EH (cell line): ENCODE data around the gene OGFOD3.
A peak's percentile ranks its signal among the peaks of the same experiment; 100 is the strongest.

Experiments used
- DNase-seq: peaks from one replicate; pipeline ENCODE4 v3.0.0-alpha.2; 2015; ENCODE audit warnings: low read depth

The OGFOD3 gene

DNA sequence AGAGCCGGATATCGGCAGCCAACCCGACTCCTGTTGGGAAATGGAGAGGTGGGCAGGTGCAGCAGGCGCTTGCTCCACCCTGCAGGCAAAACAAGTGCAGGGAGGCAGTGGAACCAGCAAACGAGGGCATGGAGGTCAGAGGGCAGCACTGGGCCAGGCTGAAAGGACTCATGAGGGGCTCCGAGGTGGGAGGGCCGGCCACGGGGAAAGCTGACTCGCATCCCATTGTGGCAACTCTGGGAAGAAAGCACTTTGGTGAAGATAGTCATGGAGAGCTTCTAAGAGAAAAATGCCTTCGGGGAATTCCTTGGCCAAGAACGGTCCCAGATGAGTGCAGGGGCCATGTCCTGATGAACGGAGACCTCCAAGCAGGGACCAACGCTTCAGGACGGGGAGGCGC, 27.7 kb upstream of the OGFOD3 start:
- no peak for DNase-seq

GRCh38 chr17:82445542-82445941, 27.2 kb upstream of the OGFOD3 start:
- DNase-seq = no peak

- no peak for DNase-seq
Measured at GRCh38 chr17:82444941-82445521, 26.6 kb upstream of the OGFOD3 start.

DNA sequence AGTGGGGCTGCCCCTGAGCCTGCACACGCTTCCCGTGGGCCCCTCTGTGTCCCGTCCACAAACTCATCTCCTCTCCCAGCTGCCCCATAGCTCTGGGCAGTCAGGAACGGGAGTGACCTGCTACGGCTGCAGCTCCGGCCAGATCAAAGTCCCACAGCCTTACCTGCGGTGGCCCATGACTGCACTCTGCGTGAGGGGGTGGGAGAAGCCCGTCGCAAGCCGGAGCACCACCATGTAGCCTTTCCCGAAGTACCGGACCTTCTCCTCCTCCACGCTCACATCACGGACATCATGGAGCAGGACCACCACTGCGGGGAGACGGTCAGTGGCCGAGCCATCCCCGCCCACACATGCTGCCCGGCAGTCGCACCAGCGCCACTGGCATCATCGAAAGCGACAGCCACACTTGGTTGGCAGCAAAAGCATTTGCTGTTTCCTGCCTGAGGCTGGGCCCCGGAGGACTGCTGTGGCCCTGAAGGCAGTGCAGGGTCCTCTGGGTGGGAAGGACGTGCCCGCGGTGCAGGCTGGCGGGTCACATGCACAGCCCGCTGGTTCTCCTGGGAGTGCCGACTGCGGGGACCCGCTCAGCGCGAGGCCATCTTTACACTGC, 26.0 kb upstream of the OGFOD3 start:
- no peak for DNase-seq

GRCh38 chr17:82443465-82444283, 25.3 kb upstream of the OGFOD3 start:
- no peak for DNase-seq

- no peak for DNase-seq
Measured at GRCh38 chr17:82442643-82443464, 24.5 kb upstream of the OGFOD3 start.

DNA sequence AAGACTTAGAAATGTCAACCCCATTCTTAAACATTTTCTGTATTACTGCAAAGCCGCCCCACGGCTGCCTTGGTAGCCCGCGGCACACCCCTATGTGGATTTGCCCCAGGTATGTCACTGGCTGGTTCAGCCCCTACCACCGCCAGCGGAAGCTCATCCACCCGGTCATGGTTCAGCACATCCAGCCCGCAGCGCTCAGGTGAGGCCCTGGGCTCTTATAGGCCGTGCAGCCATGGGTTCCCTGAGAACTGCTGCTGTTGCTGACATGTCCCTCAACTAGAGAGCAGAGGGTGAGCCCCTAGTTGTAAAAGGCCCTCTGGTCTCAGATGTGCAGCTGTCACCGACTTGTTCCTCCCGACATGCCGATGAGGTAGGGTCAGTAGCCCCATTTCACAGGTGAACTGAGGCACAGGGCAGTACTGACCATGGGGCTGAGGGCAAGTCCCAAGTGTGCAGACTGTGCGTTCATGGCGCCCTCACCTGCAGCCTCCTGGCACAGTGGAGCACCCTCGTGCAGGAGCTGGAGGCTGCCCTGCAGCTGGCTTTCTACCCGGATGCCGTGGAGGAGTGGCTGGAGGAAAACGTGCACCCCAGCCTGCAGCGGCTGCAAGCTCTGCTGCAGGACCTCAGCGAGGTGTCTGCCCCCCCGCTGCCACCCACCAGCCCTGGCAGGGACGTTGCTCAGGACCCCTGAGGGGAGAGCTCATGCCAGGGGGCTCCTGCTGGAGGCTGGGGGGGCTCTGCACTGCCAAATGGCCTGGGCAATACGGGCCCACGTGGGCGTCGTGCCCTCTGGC, 23.5 kb upstream of the OGFOD3 start:
- no peak for DNase-seq

- DNase-seq = no peak
Measured at GRCh38 chr17:82440991-82441627, 22.7 kb upstream of the OGFOD3 start.

- no peak for DNase-seq
Measured at GRCh38 chr17:82440469-82440981, 22.1 kb upstream of the OGFOD3 start.

DNA sequence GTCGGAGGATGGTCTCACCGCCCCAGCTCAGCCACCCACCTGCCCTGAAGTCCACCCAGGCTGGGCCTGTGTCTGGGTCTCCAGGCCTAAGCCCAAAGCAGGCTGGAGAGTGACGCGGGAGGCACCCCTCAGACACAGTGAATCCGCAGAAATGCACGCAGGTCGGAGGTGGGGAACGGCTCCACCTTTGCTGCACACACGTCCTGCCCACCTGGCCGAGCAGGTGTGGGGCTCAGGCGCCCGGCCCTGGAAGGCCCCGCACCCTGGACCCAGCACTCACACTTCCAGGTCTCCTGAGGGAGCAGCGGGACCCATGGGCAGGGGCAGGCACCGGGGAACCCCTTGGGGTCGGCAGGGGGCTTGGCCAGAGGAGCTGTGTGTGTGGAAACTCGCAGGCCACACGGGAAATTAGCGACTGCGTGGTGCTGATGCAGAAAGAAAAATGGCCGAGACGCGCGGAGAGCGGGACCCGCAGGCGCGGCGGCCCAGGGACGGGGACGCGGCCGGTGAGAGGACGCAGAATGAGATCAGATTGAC, 21.5 kb upstream of the OGFOD3 start:
- DNase-seq = no peak

GRCh38 chr17:82439194-82439828, 20.9 kb upstream of the OGFOD3 start:
- no peak for DNase-seq

GRCh38 chr17:82438401-82439193, 20.2 kb upstream of the OGFOD3 start:
- no peak for DNase-seq

DNA sequence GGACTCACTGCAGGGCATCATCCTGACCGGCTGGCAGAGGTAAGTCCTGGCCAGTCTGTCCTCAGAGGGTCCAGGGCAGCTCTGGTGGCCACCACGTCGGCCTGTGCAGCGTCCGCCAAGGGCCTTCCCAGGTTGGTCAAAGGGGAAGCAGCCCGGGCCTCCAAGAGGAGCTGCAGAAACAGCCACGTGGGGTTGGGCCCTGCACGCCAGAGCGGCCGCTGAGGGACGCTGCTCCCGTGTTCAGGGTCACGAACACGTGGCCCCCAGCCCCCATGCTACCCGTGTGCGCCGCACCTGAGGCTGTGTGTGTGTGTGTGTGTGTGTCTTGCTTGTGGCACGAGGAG, 18.9 kb upstream of the OGFOD3 start:
- DNase-seq = no peak

- DNase-seq = no peak
Measured at GRCh38 chr17:82436601-82437324, 18.4 kb upstream of the OGFOD3 start.

DNA sequence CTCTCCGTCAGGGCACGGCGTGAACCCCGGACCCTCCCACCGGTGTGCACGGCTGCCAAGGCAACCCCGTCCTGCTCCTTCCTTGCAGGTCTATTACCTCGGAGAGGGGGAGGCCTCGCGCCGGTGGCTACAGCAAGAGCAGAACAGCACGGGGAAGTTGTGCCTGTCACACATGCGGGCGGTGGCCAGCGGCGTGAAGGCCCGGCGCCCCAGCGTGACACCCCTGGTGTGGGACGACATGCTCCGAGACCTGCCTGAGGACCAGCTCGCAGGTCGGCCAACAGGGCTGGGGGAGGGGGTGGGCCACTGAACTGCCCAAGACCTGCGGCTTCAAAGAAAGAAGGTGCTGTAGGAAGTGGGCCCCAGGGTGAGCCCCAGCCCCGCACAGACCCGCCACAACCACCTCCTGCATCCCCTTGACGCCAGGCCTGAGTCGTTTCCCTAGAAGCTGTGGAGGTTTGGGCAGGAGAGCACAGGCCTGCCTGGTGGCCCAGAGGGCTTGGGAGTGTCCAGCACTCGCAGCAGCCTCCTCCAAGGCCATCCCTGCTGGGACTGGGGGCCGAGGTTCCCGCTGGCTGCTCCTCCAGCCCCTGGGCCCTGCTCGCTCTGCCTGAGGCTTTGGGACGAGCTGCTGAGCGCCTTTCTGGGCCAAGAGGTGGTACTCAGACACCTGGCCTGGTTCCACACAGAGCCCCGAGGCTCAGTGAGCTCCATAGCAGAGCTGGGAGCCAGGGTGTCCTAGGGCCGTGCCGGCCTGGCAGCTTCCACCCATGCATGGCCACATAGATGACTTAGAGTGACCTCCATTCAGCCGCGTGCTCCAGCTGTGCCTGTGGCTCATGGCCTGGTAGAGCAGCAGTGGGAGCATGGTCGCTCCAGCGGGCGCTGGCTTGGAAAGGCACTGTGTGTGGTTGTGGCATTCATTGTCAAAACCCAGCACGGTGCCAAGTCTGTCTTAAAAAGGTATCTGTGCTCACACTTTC, 17.5 kb upstream of the OGFOD3 start:
- DNase-seq = no peak

DNA sequence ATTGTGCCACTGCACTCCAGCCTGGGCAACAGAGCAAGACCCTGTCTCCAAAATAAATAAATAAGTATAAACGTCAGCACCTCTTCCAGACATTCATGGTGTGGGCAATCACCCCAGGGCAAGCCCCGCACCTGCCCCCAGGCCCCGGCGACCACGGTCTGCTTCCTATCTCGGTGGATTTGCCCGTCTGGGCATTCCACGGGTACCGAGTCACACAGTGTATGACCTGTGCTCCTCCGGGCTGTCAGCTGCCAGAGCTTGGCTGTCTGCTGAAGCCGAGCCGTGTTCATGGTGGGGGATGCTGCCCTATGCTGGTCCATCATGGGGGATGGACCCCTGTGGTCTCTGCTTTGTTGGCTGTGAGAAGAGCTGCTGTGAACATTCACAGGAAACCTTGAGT, 16.7 kb upstream of the OGFOD3 start:
- peak; percentile 54 for DNase-seq

- no peak for DNase-seq
Measured at GRCh38 chr17:82434216-82434565, 15.8 kb upstream of the OGFOD3 start.
